ENCODE results near the gene UCN2. TPM values are rescaled to one million over a fixed set of nuclear protein-coding genes. Genes with fewer than 3 reads are reported as not detected.

The UCN2 gene
- total and polyA plus RNA-seq, 9 donors, result 0.18 to 0.22 (median 0.19) TPM; not detected in 5

GRCh38 chr3:48567500-48567899 is 3.9 kb upstream of the UCN2 start:
- Histone ChIP-seq H3K9me3 (no peaks in the 10 kb centered on the region), H3K27me3 (no peaks in the 10 kb centered on the region), H3K27ac (no peak overlapping the region), H3K4me3 (no peak overlapping the region), H3K36me3 (no peaks in the 10 kb centered on the region), H3K4me1 (ENCODE audit: insufficient read depth) (no peaks in the 10 kb centered on the region)
- 86 to 95% (median 93%) methylated on average over 11 of the region's 11 CpGs for WGBS, 3 donors
- no peak for DNase-seq
- intact Hi-C loops (cut with DNase I), result no loop called here
- TF ChIP-seq EP300 (IDR thresholded peaks at IDR 0.05) (no peak), POLR2A (IDR thresholded peaks at IDR 0.05) (no peak), CTCF (IDR thresholded peaks at IDR 0.05) (no peak)

- Histone ChIP-seq H3K9me3 (no peaks in the 10 kb centered on the region), H3K36me3 (no peaks in the 10 kb centered on the region), H3K4me3 (no peak overlapping the region), H3K4me1 (ENCODE audit: insufficient read depth) (no peaks in the 10 kb centered on the region), H3K27ac (no peak overlapping the region), H3K27me3 (no peaks in the 10 kb centered on the region)
- DNase-seq, result no peak
- intact Hi-C loops (cut with DNase I), result no loop called here
- TF ChIP-seq EP300 (IDR thresholded peaks at IDR 0.05) (no peak), POLR2A (IDR thresholded peaks at IDR 0.05) (no peak), CTCF (IDR thresholded peaks at IDR 0.05) (no peak)
- WGBS, 3 donors, result 86 to 88% (median 87%) methylated on average over 5 of the region's 5 CpGs
These were observed 3.5 kb upstream of the UCN2 start for GRCh38 chr3:48567090-48567489.

- no peak for TF ChIP-seq EP300 (IDR thresholded peaks at IDR 0.05)
- TF ChIP-seq POLR2A (IDR thresholded peaks at IDR 0.05), result no peak
- no peak for TF ChIP-seq CTCF (IDR thresholded peaks at IDR 0.05)
- Histone ChIP-seq H3K9me3 (no peaks in the 10 kb centered on the region), H3K4me1 (ENCODE audit: insufficient read depth) (no peaks in the 10 kb centered on the region), H3K4me3 (no peak overlapping the region), H3K27me3 (no peaks in the 10 kb centered on the region), H3K27ac (no peak overlapping the region), H3K36me3 (no peaks in the 10 kb centered on the region)
- no peak for DNase-seq
- intact Hi-C loops (cut with DNase I), result no loop called here
- 84 to 87% (median 87%) methylated on average over 7 to 9 of the region's 9 CpGs for WGBS, 3 donors
These were observed 2.8 kb upstream of the UCN2 start for GRCh38 chr3:48566401-48566760.

GRCh38 chr3:48565591-48566400 is 2.2 kb upstream of the UCN2 start:
- H3K9me3 ChIP-seq, result no peaks in the 10 kb centered on the region
- intact Hi-C loops (cut with DNase I), result no loop called here
- no peak for DNase-seq
- TF ChIP-seq POLR2A (IDR thresholded peaks at IDR 0.05) (no peak), EP300 (IDR thresholded peaks at IDR 0.05) (no peak), CTCF (IDR thresholded peaks at IDR 0.05) (no peak)
- H3K4me3 ChIP-seq, result no peak overlapping the region
- H3K36me3 ChIP-seq, result no peaks in the 10 kb centered on the region
- no peak overlapping the region for H3K27ac ChIP-seq
- no peaks in the 10 kb centered on the region for H3K27me3 ChIP-seq
- WGBS, 3 donors, result 53 to 61% (median 55%) methylated on average over 7 of the region's 7 CpGs
- peaks cover 3% of the 10 kb centered on the region for H3K4me1 ChIP-seq (ENCODE audit: insufficient read depth)
